Keratinocyte (primary cell): Measurements from ENCODE around the gene MAGI2. TPM values are rescaled to one million over a fixed set of nuclear protein-coding genes. Genes with fewer than 3 reads are reported as not detected.

ENCODE experiments used
- DNase-seq: peaks from one replicate; pipeline ENCODE4 v3.0.0-alpha.2; 2011; ENCODE audit warnings: low read depth, missing footprints, low spot score
- FAIRE-seq: peaks from 2 replicates; lab custom pipeline; 2011; peaks lifted over from hg19 to GRCh38; lab: Jason Lieb, UNC
- H2AFZ ChIP-seq: 2 replicates; pipeline ENCODE4 v1.6.0; 2012; ENCODE audit warnings: low read length, control low read depth, inconsistent platforms; ENCODE audit not compliant: control insufficient read depth
- H3K27ac ChIP-seq: 2 replicates; pipeline ENCODE4 v1.5.1; 2011; ENCODE audit warnings: low read length; ENCODE audit not compliant: control insufficient read depth, insufficient read depth
- H3K27me3 ChIP-seq: 3 replicates; pipeline ENCODE4 v1.6.0; 2011; ENCODE audit warnings: low read length; ENCODE audit not compliant: control insufficient read depth, insufficient read depth; ENCODE audit errors: extremely low read depth
- H3K36me3 ChIP-seq, 2 experiments: 2 replicates in 1 of 2; 3 replicates in 1 of 2; pipeline ENCODE4 v1.5.1; 2011; ENCODE audit warnings: low read length in 2 of 2, mild to moderate bottlenecking in 1 of 2; ENCODE audit not compliant: control insufficient read depth in 2 of 2, insufficient read depth in 2 of 2; ENCODE audit errors: extremely low read depth in 1 of 2
- H3K4me1 ChIP-seq: 3 replicates; pipeline ENCODE4 v1.5.1; 2011; ENCODE audit warnings: low read length; ENCODE audit not compliant: control insufficient read depth, insufficient read depth; ENCODE audit errors: extremely low read depth
- H3K4me2 ChIP-seq: 3 replicates; pipeline ENCODE4 v1.6.0; 2011; ENCODE audit warnings: low read depth, low read length; ENCODE audit not compliant: control insufficient read depth, insufficient read depth; ENCODE audit errors: extremely low read depth
- H3K4me3 ChIP-seq, 3 experiments: fragments of 200-600 bp in 1 of 3; sonication (generic) in 1 of 3; 2 replicates in 2 of 3; 3 replicates in 1 of 3; pipeline ENCODE4 v1.5.1; 2011 to 2016; ENCODE audit warnings: low read length in 3 of 3, mild to moderate bottlenecking in 3 of 3, control low read depth in 2 of 3, inconsistent platforms in 1 of 3, low read depth in 1 of 3, mixed read lengths in 1 of 3, mixed run types in 1 of 3, moderate library complexity in 1 of 3; ENCODE audit not compliant: control insufficient read depth in 2 of 3, insufficient read depth in 2 of 3; ENCODE audit errors: extremely low read depth in 1 of 3
- H3K79me2 ChIP-seq: 2 replicates; pipeline ENCODE4 v1.6.0; 2012; ENCODE audit warnings: low read length; ENCODE audit not compliant: control insufficient read depth, insufficient read depth
- H3K9ac ChIP-seq: 3 replicates; pipeline ENCODE4 v1.6.0; 2011; ENCODE audit warnings: low read length; ENCODE audit not compliant: control insufficient read depth, insufficient read depth; ENCODE audit errors: extremely low read depth
- H3K9me1 ChIP-seq: 3 replicates; pipeline ENCODE4 v1.6.0; 2011; ENCODE audit warnings: low read length; ENCODE audit not compliant: control insufficient read depth, insufficient read depth; ENCODE audit errors: extremely low read depth
- H3K9me3 ChIP-seq: 2 replicates; pipeline ENCODE4 v1.5.1; 2012; ENCODE audit warnings: low read depth, low read length; ENCODE audit not compliant: control insufficient read depth
- H4K20me1 ChIP-seq: 3 replicates; pipeline ENCODE4 v1.6.0; 2011; ENCODE audit warnings: low read length; ENCODE audit not compliant: control insufficient read depth, insufficient read depth; ENCODE audit errors: extremely low read depth
- EZH2 ChIP-seq: IDR thresholded peaks from one replicate; pipeline ENCODE4 v1.6.1; 2012; ENCODE audit warnings: inconsistent platforms, mild to moderate bottlenecking, low read length, moderate library complexity
- dilution Hi-C: fragments of 300-500 bp; cut with MboI; formaldehyde crosslinking; loops from one replicate; pipeline ENCODE4 v1.7.0; 2020; ENCODE audit warnings: low sequenced_read_pairs; ENCODE audit not compliant: extremely low pct_ligation_motif_present
- polyA plus RNA-seq, 5 experiments: library from polyadenylated mRNA; depleted of rRNA in 3 of 5; stranded (reverse) in 3 of 5; stranded (forward) in 1 of 5; unstranded in 1 of 5; fragments of >200 nt; gene quantifications; 1 replicate in 1 of 5; 2 replicates in 3 of 5; 3 replicates in 1 of 5; pipeline versions ENCODE4 v1.2.1 to v1.2.3, GENCODE V29; 2011 to 2012; ENCODE audit warnings: missing spikeins in 2 of 5, low read depth in 1 of 5, low replicate concordance in 1 of 5
- TF ChIP-seq, protein P1 (sequence below), 3 experiments: IDR thresholded peaks in 1 of 3; conservative IDR thresholded peaks in 1 of 3; optimal IDR thresholded peaks in 1 of 3; 2 replicates in 2 of 3; 3 replicates in 1 of 3; pipeline versions ENCODE3 to v1.5.1; 2011; ENCODE audit warnings: low read length in 3 of 3, mild to moderate bottlenecking in 3 of 3, moderate library complexity in 2 of 3, control low read depth in 1 of 3, inconsistent platforms in 1 of 3; ENCODE audit not compliant: insufficient read depth in 2 of 3; ENCODE audit errors: extremely low read depth in 1 of 3

The MAGI2 gene
- polyA plus RNA-seq, 1 donor (not counting 4 experiments of a cell fraction or from before 2014, with no cell fraction given), result 0.07 TPM

DNA sequence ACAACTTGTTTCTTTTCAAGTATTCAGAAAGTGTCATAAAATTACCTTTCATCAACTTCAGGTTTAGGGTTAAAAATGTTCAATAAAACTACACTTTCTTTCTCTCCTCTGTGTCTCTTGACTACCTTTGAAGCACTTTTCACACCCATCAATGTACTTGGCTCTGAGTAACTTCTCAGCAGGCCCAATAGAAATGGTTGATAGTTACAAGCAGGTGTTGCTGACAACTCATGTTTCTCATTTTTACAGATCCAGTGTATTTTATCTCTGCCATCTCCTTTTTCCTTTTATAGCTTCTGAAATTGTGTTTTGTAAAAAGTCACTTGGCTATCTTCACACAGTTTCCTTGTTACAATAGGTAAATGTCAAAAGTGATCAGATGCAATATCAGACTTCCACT, 1306.9 kb downstream of the MAGI2 start:
- Histone ChIP-seq H3K9ac (no peak overlapping the region), H3K79me2 (no peaks in the 10 kb centered on the region), H3K9me3 (no peaks in the 10 kb centered on the region), H3K27me3 (no peaks in the 10 kb centered on the region), H3K36me3 (no peaks in the 10 kb centered on the region), H3K9me1 (no peaks in the 10 kb centered on the region), H3K4me1 (no peaks in the 10 kb centered on the region), H2AFZ (no peak overlapping the region), H3K27ac (no peak overlapping the region), H3K4me2 (no peak overlapping the region), H3K4me3 (no peak overlapping the region), H4K20me1 (no peaks in the 10 kb centered on the region)
- FAIRE-seq, result no peak
- dilution Hi-C loops, result no loop called here
- no peak for DNase-seq
- TF ChIP-seq, protein P1, sequence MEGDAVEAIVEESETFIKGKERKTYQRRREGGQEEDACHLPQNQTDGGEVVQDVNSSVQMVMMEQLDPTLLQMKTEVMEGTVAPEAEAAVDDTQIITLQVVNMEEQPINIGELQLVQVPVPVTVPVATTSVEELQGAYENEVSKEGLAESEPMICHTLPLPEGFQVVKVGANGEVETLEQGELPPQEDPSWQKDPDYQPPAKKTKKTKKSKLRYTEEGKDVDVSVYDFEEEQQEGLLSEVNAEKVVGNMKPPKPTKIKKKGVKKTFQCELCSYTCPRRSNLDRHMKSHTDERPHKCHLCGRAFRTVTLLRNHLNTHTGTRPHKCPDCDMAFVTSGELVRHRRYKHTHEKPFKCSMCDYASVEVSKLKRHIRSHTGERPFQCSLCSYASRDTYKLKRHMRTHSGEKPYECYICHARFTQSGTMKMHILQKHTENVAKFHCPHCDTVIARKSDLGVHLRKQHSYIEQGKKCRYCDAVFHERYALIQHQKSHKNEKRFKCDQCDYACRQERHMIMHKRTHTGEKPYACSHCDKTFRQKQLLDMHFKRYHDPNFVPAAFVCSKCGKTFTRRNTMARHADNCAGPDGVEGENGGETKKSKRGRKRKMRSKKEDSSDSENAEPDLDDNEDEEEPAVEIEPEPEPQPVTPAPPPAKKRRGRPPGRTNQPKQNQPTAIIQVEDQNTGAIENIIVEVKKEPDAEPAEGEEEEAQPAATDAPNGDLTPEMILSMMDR (optimal IDR thresholded peaks at IDR 0.05 in 1 of 3, IDR thresholded peaks at IDR 0.05 in 1 of 3, conservative IDR thresholded peaks at IDR 0.05 in 1 of 3; ENCODE audit: extremely low read depth in 1 of 3, insufficient read depth in 2 of 3, low read length in 3 of 3), result no peak
- TF ChIP-seq EZH2, result no peak

DNA sequence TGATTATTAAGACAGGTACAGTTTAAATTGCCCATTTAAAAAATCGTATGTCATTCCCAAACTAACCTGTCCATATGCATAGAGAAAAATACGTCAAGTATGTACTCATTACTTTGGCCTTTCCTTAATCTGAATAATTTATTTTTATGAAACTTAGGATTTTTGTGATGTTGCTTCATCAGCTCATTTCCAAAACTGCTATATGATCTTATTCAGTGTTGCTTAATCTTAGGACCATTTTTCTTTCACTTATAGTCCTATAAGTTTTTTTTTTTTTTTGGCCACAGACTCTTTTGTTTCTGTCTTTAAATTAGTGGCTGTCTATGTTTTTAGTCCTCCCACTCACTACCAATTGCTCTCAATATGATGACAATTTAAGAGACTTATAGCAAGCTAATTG, 1309.8 kb downstream of the MAGI2 start:
- Histone ChIP-seq H4K20me1 (no peaks in the 10 kb centered on the region), H3K4me3 (no peak overlapping the region), H3K79me2 (no peaks in the 10 kb centered on the region), H3K27me3 (no peaks in the 10 kb centered on the region), H2AFZ (no peak overlapping the region), H3K9ac (no peak overlapping the region), H3K9me3 (no peaks in the 10 kb centered on the region), H3K4me1 (no peaks in the 10 kb centered on the region), H3K9me1 (no peaks in the 10 kb centered on the region), H3K36me3 (no peaks in the 10 kb centered on the region), H3K4me2 (no peak overlapping the region), H3K27ac (no peak overlapping the region)
- FAIRE-seq, result no peak
- dilution Hi-C loops, result no loop called here
- DNase-seq, result no peak
- TF ChIP-seq, protein P1 (optimal IDR thresholded peaks at IDR 0.05 in 1 of 3, IDR thresholded peaks at IDR 0.05 in 1 of 3, conservative IDR thresholded peaks at IDR 0.05 in 1 of 3; ENCODE audit: extremely low read depth in 1 of 3, insufficient read depth in 2 of 3, low read length in 3 of 3), result no peak
- no peak for TF ChIP-seq EZH2
